ENCODE data around the gene WNT3A.

WNT3A gene

GRCh38 chr1:228032041-228032440, 25.2 kb downstream of the WNT3A start:
- H3K27ac ChIP-seq, result no peak overlapping the region
- TF ChIP-seq CTCF (conservative IDR thresholded peaks at IDR 0.05) (no peak), ZFX (IDR thresholded peaks at IDR 0.05) (no peak)

DNA sequence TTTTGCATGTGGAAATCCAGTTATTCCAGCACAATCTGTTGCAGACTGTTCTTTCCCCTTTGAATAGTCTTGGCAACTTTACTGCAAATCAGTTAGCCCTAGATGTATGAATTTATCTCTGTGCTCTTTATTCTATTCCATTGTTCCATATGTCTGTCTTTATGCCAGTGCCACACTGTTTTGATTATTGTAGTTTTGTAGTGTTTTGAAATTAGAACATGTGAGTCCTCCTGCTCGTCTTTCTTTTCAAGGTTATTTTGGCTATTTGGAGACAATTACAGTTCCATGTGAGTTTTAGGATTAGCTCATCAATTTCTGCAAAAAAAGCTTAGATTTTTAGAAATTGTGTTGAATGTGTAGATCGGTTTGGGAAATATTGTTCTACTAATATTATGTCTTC, 26.6 kb downstream of the WNT3A start:
- TF ChIP-seq CTCF (conservative IDR thresholded peaks at IDR 0.05), result no peak
- TF ChIP-seq ZFX (IDR thresholded peaks at IDR 0.05), result no peak
- H3K27ac ChIP-seq, result no peak overlapping the region

DNA sequence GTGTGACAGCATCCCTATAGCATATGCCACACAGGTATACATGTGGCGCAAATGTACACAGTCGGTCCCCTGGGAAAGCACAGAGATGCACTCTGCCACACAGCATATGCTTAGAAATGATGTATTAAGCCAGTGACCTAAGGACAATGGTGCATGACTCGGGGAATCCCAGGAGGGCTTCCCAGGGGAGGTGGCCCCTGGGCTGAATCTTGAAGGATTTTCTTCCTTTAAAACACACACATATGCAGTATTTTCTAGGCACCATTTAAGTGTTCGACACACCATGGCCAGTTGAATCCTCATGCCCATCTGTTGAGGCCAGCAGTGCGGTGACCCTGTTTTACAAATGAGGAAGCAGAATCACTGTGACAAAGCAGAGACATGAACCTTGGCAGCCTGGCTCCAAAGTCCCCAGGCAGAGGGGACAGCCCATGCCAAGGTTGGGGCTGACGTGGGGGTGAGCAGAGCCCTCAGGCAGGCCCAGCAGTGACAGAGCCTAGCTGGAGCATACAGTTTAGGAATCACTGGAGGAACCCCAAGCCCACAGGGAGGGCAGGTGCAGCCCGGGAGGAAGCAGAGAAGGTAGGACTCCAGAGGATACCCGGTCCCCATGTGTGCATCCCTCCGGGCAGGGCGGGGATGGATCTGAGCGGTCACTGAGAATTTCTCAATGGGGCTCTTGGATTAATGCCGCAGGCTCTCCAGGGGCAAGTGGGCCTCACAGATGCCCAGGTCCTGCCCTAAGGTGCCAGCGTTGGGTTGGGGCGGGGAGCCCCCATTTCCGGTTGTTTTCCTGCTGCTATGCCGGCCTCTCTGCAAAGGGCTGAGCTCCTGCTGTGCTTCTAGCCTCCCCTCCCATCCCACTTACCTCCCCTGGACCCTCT, 28.4 kb downstream of the WNT3A start:
- TF ChIP-seq ZFX (IDR thresholded peaks at IDR 0.05), result no peak
- TF ChIP-seq CTCF (conservative IDR thresholded peaks at IDR 0.05), result no peak
- H3K27ac ChIP-seq, result no peak overlapping the region

DNA sequence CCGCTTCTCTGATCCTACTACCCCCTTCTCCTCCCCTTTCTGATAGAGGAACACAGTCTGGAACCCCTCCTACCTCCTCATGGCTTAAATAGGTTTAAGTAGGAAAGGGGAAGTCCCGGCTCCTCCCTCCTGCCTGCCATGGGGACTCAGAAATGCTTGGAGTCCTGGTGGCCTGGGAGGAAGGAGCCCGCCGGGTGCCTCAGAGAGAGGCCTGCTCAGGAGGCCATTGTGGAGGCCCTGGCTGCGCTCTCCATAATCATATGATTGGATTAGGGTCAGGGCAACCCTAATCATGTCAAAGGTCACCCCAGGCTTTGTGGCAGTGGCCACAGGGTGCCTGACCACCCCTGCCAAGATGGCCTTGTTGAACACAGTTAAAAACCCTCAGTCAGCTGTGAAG, 29.0 kb downstream of the WNT3A start:
- H3K27ac ChIP-seq, result no peak overlapping the region
- no peak for TF ChIP-seq CTCF (conservative IDR thresholded peaks at IDR 0.05)

GRCh38 chr1:228036701-228037231, 30.0 kb downstream of the WNT3A start:
- no peak overlapping the region for H3K27ac ChIP-seq
- TF ChIP-seq CTCF (conservative IDR thresholded peaks at IDR 0.05) (no peak), ZFX (IDR thresholded peaks at IDR 0.05) (no peak)

GRCh38 chr1:228037401-228038386, 30.9 kb downstream of the WNT3A start:
- H3K27ac ChIP-seq, result no peak overlapping the region
- no peak for TF ChIP-seq CTCF (conservative IDR thresholded peaks at IDR 0.05)
- no peak for TF ChIP-seq ZFX (IDR thresholded peaks at IDR 0.05)

Data from C4-2B (cell line).